IPS-18a (cell line): Measurements from ENCODE around the gene CNTNAP1.

Source experiments
- H3K27ac ChIP-seq: one replicate; pipeline ENCODE4 v1.5.1; 2013; ENCODE audit warnings: low read length
- H3K27me3 ChIP-seq: one replicate; pipeline ENCODE4 v1.6.1; 2013; ENCODE audit warnings: mild to moderate bottlenecking, low read length; ENCODE audit not compliant: control insufficient read depth, insufficient read depth
- H3K36me3 ChIP-seq: one replicate; pipeline ENCODE4 v1.6.1; 2013; ENCODE audit warnings: low read depth, low read length; ENCODE audit not compliant: control insufficient read depth
- H3K4me1 ChIP-seq: one replicate; pipeline ENCODE4 v1.6.1; 2013; ENCODE audit warnings: low read depth, low read length; ENCODE audit not compliant: control insufficient read depth
- H3K4me3 ChIP-seq: one replicate; pipeline ENCODE4 v1.5.1; 2013; ENCODE audit warnings: low read length
- H3K9ac ChIP-seq: one replicate; pipeline ENCODE4 v1.6.1; 2013; ENCODE audit warnings: mild to moderate bottlenecking, low read length, moderate library complexity
- H3K9me3 ChIP-seq: one replicate; pipeline ENCODE4 v1.6.1; 2013; ENCODE audit warnings: low read depth, low read length; ENCODE audit not compliant: control insufficient read depth

Gene CNTNAP1

GRCh38 chr17:42679492-42680330, 2.6 kb upstream of the CNTNAP1 start:
- Histone ChIP-seq H3K36me3 (no peaks in the 10 kb centered on the region), H3K9ac (peak overlapping the region; percentile 30), H3K27me3 (peaks cover 49% of the 10 kb centered on the region), H3K4me3 (peak overlapping the region; percentile 43), H3K4me1 (peaks cover 38% of the 10 kb centered on the region), H3K27ac (no peak overlapping the region), H3K9me3 (no peaks in the 10 kb centered on the region)

GRCh38 chr17:42680331-42680808, 2.0 kb upstream of the CNTNAP1 start:
- Histone ChIP-seq H3K9me3 (no peaks in the 10 kb centered on the region), H3K27me3 (peaks cover 43% of the 10 kb centered on the region), H3K27ac (no peak overlapping the region), H3K9ac (no peak overlapping the region), H3K4me3 (peak overlapping the region; percentile 43), H3K4me1 (peaks cover 37% of the 10 kb centered on the region), H3K36me3 (peaks cover 2% of the 10 kb centered on the region)

DNA sequence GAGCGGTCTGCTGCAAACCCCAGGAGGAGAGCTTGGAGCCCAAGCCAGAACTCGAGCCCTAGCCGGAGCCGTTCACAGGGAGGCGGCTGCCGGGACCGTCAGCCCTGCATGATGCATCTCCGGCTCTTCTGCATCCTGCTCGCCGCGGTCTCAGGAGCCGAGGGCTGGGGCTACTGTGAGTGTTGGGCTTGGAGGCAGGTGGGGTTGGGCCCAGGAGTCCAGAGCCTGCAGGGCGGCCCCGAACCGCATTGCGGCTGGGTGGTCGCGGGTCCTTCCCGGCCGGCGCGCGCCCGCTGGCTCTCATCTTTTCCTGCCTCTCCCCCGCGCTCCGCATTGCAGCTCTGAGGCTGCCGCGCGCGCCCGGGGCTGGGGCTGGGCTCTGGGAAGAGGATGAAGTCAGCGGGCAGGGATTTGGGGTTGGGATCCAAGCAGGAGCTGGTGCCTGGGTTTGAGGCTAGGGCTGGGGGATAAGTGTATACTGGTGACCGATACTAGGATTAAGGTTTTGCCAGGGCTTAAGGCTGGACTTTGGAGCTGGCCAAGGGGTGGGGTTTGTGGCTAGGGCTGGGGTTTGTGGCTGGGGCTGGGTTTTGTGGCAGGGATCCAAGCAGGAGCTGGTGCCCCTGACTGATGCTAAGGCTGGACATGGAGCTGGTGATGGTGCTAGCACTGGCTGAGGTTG, 532 bp downstream of the CNTNAP1 start:
- Histone ChIP-seq H3K27ac (no peak overlapping the region), H3K27me3 (peaks cover 30% of the 10 kb centered on the region), H3K4me3 (peak overlapping the region; percentile 72), H3K9ac (peak overlapping the region; percentile 31), H3K36me3 (peaks cover 5% of the 10 kb centered on the region), H3K4me1 (peaks cover 30% of the 10 kb centered on the region), H3K9me3 (no peaks in the 10 kb centered on the region)

GRCh38 chr17:42683407-42684034, 1.2 kb downstream of the CNTNAP1 start:
- H3K27ac ChIP-seq = no peak overlapping the region
- H3K27me3 ChIP-seq = peaks cover 30% of the 10 kb centered on the region
- peaks cover 28% of the 10 kb centered on the region for H3K4me1 ChIP-seq
- no peaks in the 10 kb centered on the region for H3K9me3 ChIP-seq
- H3K4me3 ChIP-seq = peak overlapping the region; percentile 72
- H3K9ac ChIP-seq = no peak overlapping the region
- H3K36me3 ChIP-seq = peaks cover 5% of the 10 kb centered on the region

GRCh38 chr17:42684929-42685556, 2.7 kb downstream of the CNTNAP1 start:
- Histone ChIP-seq H3K4me3 (no peak overlapping the region), H3K36me3 (peaks cover 5% of the 10 kb centered on the region), H3K4me1 (peaks cover 19% of the 10 kb centered on the region), H3K27ac (no peak overlapping the region), H3K9me3 (no peaks in the 10 kb centered on the region), H3K9ac (no peak overlapping the region), H3K27me3 (peaks cover 27% of the 10 kb centered on the region)

DNA sequence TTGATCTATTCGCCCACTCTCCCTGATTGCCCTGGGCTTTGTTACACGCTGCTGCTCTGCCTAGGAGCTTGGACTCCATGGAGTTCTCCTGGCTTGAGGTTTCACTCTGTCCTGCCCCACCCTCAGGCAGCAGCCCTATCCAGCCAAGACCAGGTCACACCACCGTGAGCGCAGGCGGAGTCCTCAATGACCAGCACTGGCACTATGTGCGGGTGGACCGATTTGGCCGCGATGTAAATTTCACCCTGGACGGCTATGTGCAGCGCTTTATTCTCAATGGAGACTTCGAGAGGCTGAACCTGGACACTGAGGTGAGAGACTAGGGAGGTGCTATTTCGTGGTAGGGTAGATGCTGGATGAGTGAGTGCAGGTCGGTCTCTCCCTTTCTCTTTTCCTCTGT, 3.5 kb downstream of the CNTNAP1 start:
- H3K9ac ChIP-seq = no peak overlapping the region
- H3K27me3 ChIP-seq = peaks cover 20% of the 10 kb centered on the region
- peaks cover 5% of the 10 kb centered on the region for H3K36me3 ChIP-seq
- no peaks in the 10 kb centered on the region for H3K9me3 ChIP-seq
- no peak overlapping the region for H3K27ac ChIP-seq
- no peak overlapping the region for H3K4me3 ChIP-seq
- H3K4me1 ChIP-seq = peaks cover 16% of the 10 kb centered on the region

GRCh38 chr17:42686520-42687128, 4.3 kb downstream of the CNTNAP1 start:
- no peak overlapping the region for H3K9ac ChIP-seq
- peaks cover 5% of the 10 kb centered on the region for H3K36me3 ChIP-seq
- peaks cover 11% of the 10 kb centered on the region for H3K4me1 ChIP-seq
- H3K27me3 ChIP-seq = peaks cover 20% of the 10 kb centered on the region
- H3K9me3 ChIP-seq = no peaks in the 10 kb centered on the region
- H3K4me3 ChIP-seq = no peak overlapping the region
- no peak overlapping the region for H3K27ac ChIP-seq

DNA sequence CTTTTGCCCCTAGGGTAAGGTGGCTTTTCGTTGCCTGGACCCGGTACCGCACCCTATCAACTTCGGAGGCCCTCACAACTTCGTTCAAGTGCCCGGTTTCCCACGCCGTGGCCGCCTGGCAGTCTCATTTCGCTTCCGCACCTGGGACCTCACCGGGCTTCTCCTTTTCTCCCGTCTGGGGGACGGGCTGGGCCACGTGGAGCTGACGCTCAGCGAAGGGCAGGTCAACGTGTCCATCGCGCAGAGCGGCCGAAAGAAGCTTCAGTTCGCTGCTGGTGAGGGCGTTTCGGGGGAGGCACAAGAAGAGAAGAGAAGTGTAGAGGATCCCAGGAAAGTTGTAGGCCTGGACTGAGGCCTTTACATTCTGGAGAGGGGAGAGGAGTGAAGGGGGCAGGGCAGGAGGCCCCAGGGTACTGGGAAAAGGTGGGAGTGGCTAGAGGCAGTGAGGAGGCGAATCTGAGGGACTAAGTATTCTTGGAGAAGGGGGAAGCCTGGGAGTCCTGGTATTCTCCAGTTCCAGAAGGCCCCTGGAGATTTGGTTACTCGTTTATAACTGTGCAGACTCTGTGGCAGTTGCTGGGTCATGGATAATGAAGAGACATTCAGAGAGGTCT, 5.5 kb downstream of the CNTNAP1 start:
- Histone ChIP-seq H3K36me3 (peaks cover 5% of the 10 kb centered on the region), H3K27me3 (peaks cover 18% of the 10 kb centered on the region), H3K4me3 (no peak overlapping the region), H3K4me1 (peaks cover 8% of the 10 kb centered on the region), H3K9ac (no peak overlapping the region), H3K9me3 (no peaks in the 10 kb centered on the region), H3K27ac (no peak overlapping the region)

- H3K9ac ChIP-seq = no peak overlapping the region
These were observed 8.3 kb downstream of the CNTNAP1 start for GRCh38 chr17:42690596-42690995.

DNA sequence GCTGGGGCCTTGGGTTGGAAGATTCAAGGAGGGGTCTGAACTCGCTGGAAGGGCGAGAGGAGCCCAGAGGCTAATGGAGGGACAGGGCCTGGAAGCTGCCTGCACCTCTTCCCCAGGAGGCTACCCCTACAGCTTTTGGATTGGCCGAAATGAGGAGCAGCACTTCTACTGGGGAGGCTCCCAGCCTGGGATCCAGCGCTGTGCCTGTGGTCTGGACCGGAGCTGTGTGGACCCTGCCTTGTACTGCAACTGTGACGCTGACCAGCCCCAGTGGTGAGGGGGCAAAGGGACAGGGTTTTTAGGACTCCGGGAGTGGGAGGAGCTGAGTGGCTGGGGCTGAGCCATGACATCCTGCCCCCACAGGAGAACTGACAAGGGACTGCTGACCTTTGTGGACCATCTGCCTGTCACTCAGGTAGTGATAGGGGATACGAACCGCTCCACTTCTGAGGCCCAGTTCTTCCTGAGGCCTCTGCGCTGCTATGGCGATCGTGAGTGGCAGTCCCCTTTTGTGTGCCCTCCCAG, 8.8 kb downstream of the CNTNAP1 start:
- Histone ChIP-seq H3K27me3 (no peaks in the 10 kb centered on the region), H3K9ac (no peak overlapping the region), H3K27ac (no peak overlapping the region), H3K9me3 (no peaks in the 10 kb centered on the region), H3K4me1 (no peaks in the 10 kb centered on the region), H3K4me3 (no peak overlapping the region), H3K36me3 (no peaks in the 10 kb centered on the region)

More at GRCh38 chr17:42690596-42690995, 8.3 kb downstream of the CNTNAP1 start:
- Histone ChIP-seq H3K4me3 (no peak overlapping the region), H3K27ac (no peak overlapping the region), H3K9me3 (no peaks in the 10 kb centered on the region), H3K27me3 (no peaks in the 10 kb centered on the region), H3K36me3 (peaks cover under 1% of the 10 kb centered on the region), H3K4me1 (no peaks in the 10 kb centered on the region)
